SK-N-SH treated with all-trans-retinoic acid at 6 μM for 48 hours (cell line): ENCODE results near the gene PDRG1.

ENCODE experiments used
- ATAC-seq: fragments of 200-7000 bp; cut with Tn5 transposase; 3 replicates; pipeline ENCODE4 v1.9.1; 2020; ENCODE audit warnings: mild to moderate bottlenecking, moderate library complexity
- ARNTL ChIP-seq: fragments of 450-650 bp; formaldehyde crosslinking; IDR thresholded peaks from 2 replicates; pipeline ENCODE4 v1.5.0; 2020; ENCODE audit warnings: low read depth, mild to moderate bottlenecking, moderate library complexity, borderline replicate concordance
- BACH2 ChIP-seq: fragments of 250-450 bp; sonication (Bioruptor Pico); IDR thresholded peaks from 2 replicates; pipeline ENCODE4 v1.9.0; 2021; ENCODE audit warnings: mild to moderate bottlenecking, borderline replicate concordance
- CREB5 ChIP-seq: fragments of 250-450 bp; sonication (Bioruptor Pico); IDR thresholded peaks from 2 replicates; pipeline ENCODE4 v1.5.1; 2020; ENCODE audit warnings: low read depth, mild to moderate bottlenecking, moderate library complexity
- CSDC2 ChIP-seq: fragments of 250-450 bp; sonication (Bioruptor Pico); IDR thresholded peaks from 2 replicates; pipeline ENCODE4 v1.5.0; 2020; ENCODE audit warnings: mild to moderate bottlenecking, moderate library complexity
- CSRNP3 ChIP-seq: fragments of 250-450 bp; sonication (Bioruptor Pico); IDR thresholded peaks from 2 replicates; pipeline ENCODE4 v1.5.1; 2021; ENCODE audit warnings: mild to moderate bottlenecking, moderate library complexity
- ESRRG ChIP-seq: fragments of 250-450 bp; sonication (Bioruptor Pico); IDR thresholded peaks from 2 replicates; pipeline ENCODE4 v1.6.1; 2021; ENCODE audit warnings: mild to moderate bottlenecking
- GLIS3 ChIP-seq: fragments of 250-450 bp; sonication (Bioruptor Pico); IDR thresholded peaks from 2 replicates; pipeline ENCODE4 v1.5.0; 2020; ENCODE audit warnings: mild to moderate bottlenecking, moderate library complexity
- ISL1 ChIP-seq: fragments of 250-450 bp; sonication (Bioruptor Pico); IDR thresholded peaks from 2 replicates; pipeline ENCODE4 v2.1.2; 2022; ENCODE audit warnings: mild to moderate bottlenecking, moderate library complexity
- OSR1 ChIP-seq: fragments of 250-450 bp; sonication (Bioruptor Pico); IDR thresholded peaks from 2 replicates; pipeline ENCODE4 v1.8.0; 2022; ENCODE audit warnings: moderate library complexity, mild to moderate bottlenecking, inconsistent platforms
- PATZ1 ChIP-seq: fragments of 250-450 bp; sonication (Bioruptor Pico); IDR thresholded peaks from 2 replicates; pipeline ENCODE4 v1.8.0; 2020; ENCODE audit warnings: mild to moderate bottlenecking, moderate library complexity, borderline replicate concordance
- POU6F1 ChIP-seq: fragments of 250-450 bp; sonication (Bioruptor Pico); IDR thresholded peaks from 2 replicates; pipeline ENCODE4 v1.8.0; 2021; ENCODE audit warnings: low read depth, mild to moderate bottlenecking, moderate library complexity, borderline replicate concordance
- PPARA ChIP-seq: fragments of 250-450 bp; sonication (Bioruptor Pico); IDR thresholded peaks from 2 replicates; pipeline ENCODE4 v1.5.0; 2020; ENCODE audit warnings: mild to moderate bottlenecking, borderline replicate concordance
- RARB ChIP-seq: fragments of 250-450 bp; sonication (Bioruptor Pico); IDR thresholded peaks from 2 replicates; pipeline ENCODE4 v1.8.0; 2021; ENCODE audit warnings: mild to moderate bottlenecking, moderate library complexity
- SNAI2 ChIP-seq: fragments of 250-450 bp; sonication (Bioruptor Pico); IDR thresholded peaks from 2 replicates; pipeline ENCODE4 v1.5.0; 2020; ENCODE audit warnings: mild to moderate bottlenecking, moderate library complexity
- TOX ChIP-seq: fragments of 250-450 bp; sonication (Bioruptor Pico); IDR thresholded peaks from 2 replicates; pipeline ENCODE4 v1.8.0; 2021; ENCODE audit warnings: mild to moderate bottlenecking, moderate library complexity, borderline replicate concordance
- TSHZ2 ChIP-seq: fragments of 250-450 bp; sonication (Bioruptor Pico); IDR thresholded peaks from 2 replicates; pipeline ENCODE4 v1.5.0; 2020; ENCODE audit warnings: mild to moderate bottlenecking, moderate library complexity
- ZC3H10 ChIP-seq: fragments of 250-450 bp; sonication (Bioruptor Pico); IDR thresholded peaks from 2 replicates; pipeline ENCODE4 v1.5.1; 2021; ENCODE audit warnings: mild to moderate bottlenecking, moderate library complexity
- ZFP3 ChIP-seq: fragments of 250-450 bp; sonication (Bioruptor Pico); IDR thresholded peaks from 2 replicates; pipeline ENCODE4 v1.5.0; 2020; ENCODE audit warnings: mild to moderate bottlenecking, moderate library complexity
- ZFP30 ChIP-seq: fragments of 450-650 bp; formaldehyde crosslinking; IDR thresholded peaks from 2 replicates; pipeline ENCODE4 v1.5.0; 2022; ENCODE audit warnings: mild to moderate bottlenecking, moderate library complexity
- ZNF565 ChIP-seq: fragments of 450-650 bp; formaldehyde crosslinking; conservative IDR thresholded peaks from 2 replicates; pipeline ENCODE4 v1.5.0; 2020; ENCODE audit warnings: low read depth, mild to moderate bottlenecking, moderate library complexity
- ZNF70 ChIP-seq: fragments of 450-650 bp; formaldehyde crosslinking; IDR thresholded peaks from 2 replicates; pipeline ENCODE4 v1.5.0; 2020; ENCODE audit warnings: mild to moderate bottlenecking, moderate library complexity
- ZNF8 ChIP-seq: fragments of 450-650 bp; formaldehyde crosslinking; IDR thresholded peaks from 2 replicates; pipeline ENCODE4 v1.5.0; 2020; ENCODE audit warnings: mild to moderate bottlenecking, moderate library complexity

Gene PDRG1

GRCh38 chr20:31943052-31943471 is 8.8 kb downstream of the PDRG1 start:
- TF ChIP-seq ZNF70 (CRISPR knock-in tag) (no peak), TSHZ2 (CRISPR knock-in tag) (no peak), ZNF8 (no peak), CREB5 (CRISPR knock-in tag) (no peak), PPARA (CRISPR knock-in tag) (no peak), TOX (no peak), CSDC2 (CRISPR knock-in tag) (no peak), BACH2 (CRISPR knock-in tag) (no peak), CSRNP3 (no peak), SNAI2 (CRISPR knock-in tag) (no peak), ZFP3 (CRISPR knock-in tag) (no peak), ZNF565 (CRISPR knock-in tag) (no peak), ARNTL (CRISPR knock-in tag) (no peak), ESRRG (CRISPR knock-in tag) (no peak)
- ATAC-seq: no peak

GRCh38 chr20:31939661-31940060 is 12.2 kb downstream of the PDRG1 start:
- no peak for ATAC-seq
- no peak for TF ChIP-seq ZNF70 (CRISPR knock-in tag)

GRCh38 chr20:31937820-31938219 is 14.0 kb downstream of the PDRG1 start:
- no peak for TF ChIP-seq ZNF70 (CRISPR knock-in tag)
- TF ChIP-seq SNAI2 (CRISPR knock-in tag): no peak
- TF ChIP-seq ZC3H10 (CRISPR knock-in tag): no peak
- no peak for TF ChIP-seq OSR1 (CRISPR knock-in tag)
- TF ChIP-seq PPARA (CRISPR knock-in tag): no peak
- no peak for TF ChIP-seq ISL1 (CRISPR knock-in tag)
- no peak for TF ChIP-seq CREB5 (CRISPR knock-in tag)
- TF ChIP-seq ZFP3 (CRISPR knock-in tag): no peak
- no peak for TF ChIP-seq PATZ1 (CRISPR knock-in tag)
- TF ChIP-seq ZFP30 (CRISPR knock-in tag): no peak
- no peak for TF ChIP-seq TSHZ2 (CRISPR knock-in tag)
- no peak for TF ChIP-seq ARNTL (CRISPR knock-in tag)
- TF ChIP-seq GLIS3 (CRISPR knock-in tag): no peak
- TF ChIP-seq POU6F1 (CRISPR knock-in tag): no peak
- no peak for TF ChIP-seq ESRRG (CRISPR knock-in tag)
- no peak for TF ChIP-seq CSDC2 (CRISPR knock-in tag)
- no peak for TF ChIP-seq TOX
- TF ChIP-seq RARB (CRISPR knock-in tag): no peak
- no peak for TF ChIP-seq ZNF8
- ATAC-seq: no peak
